Activated naive CD4-positive, alpha-beta T cell treated with anti-CD3 and anti-CD28 coated beads for 36 hours (primary cell): ENCODE data around the gene SYNE2. TPM values are rescaled to one million over a fixed set of nuclear protein-coding genes. Genes with fewer than 3 reads are reported as not detected.

ENCODE experiments used
- CTCF ChIA-PET: fragments of 350-600 bp; sonication (Branson Sonifier 250); formaldehyde crosslinking; loops from one replicate; lab custom pipeline; 2021; ENCODE audit warnings: antibody characterized with exemption; lab: Charles Lee
- DNase-seq: peaks from one replicate; pipeline ENCODE4 v3.0.0-alpha.2; 2020
- H3K27ac Mint-ChIP-seq: one replicate; pipeline ENCODE4 v1.8.0; 2021; ENCODE audit warnings: mild to moderate bottlenecking, mixed read lengths
- H3K27me3 Mint-ChIP-seq: one replicate; pipeline ENCODE4 v1.8.0; 2021; ENCODE audit warnings: low read depth, mixed read lengths
- H3K36me3 Mint-ChIP-seq: one replicate; pipeline ENCODE4 v1.8.0; 2021; ENCODE audit warnings: low read depth, mixed read lengths
- H3K4me1 Mint-ChIP-seq: one replicate; pipeline ENCODE4 v1.8.0; 2021; ENCODE audit warnings: low read depth, mixed read lengths
- H3K4me3 Mint-ChIP-seq: one replicate; pipeline ENCODE4 v1.8.0; 2021; ENCODE audit warnings: mild to moderate bottlenecking, moderate library complexity, mixed read lengths
- H3K9me3 Mint-ChIP-seq: one replicate; pipeline ENCODE4 v1.8.0; 2021; ENCODE audit warnings: mixed read lengths
- intact Hi-C: fragments of 100-400 bp; cut with micrococcal nuclease; formaldehyde crosslinking; loops from one replicate; pipeline ENCODE4 v1.15.1; 2023
- total RNA-seq, 2 experiments: library from RNA; stranded (reverse); gene quantifications; one replicate each; pipeline ENCODE4 v1.2.3, GENCODE V29; 2021

Gene SYNE2
- total RNA-seq, 2 experiments from 2014 or later: 22.1 to 22.3 TPM

- H3K4me3 Mint-ChIP-seq: no peak overlapping the region
- no peak for DNase-seq
- no peak overlapping the region for H3K27ac Mint-ChIP-seq
- intact Hi-C loops: no loop called here
- CTCF ChIA-PET: interaction anchor here (0.7 kb wide), 1 partner anchor 11 kb away, joined by 4 read pairs; no protein-coding TSS in a partner anchor
- H3K27me3 Mint-ChIP-seq: no peaks in the 10 kb centered on the region
- no peaks in the 10 kb centered on the region for H3K9me3 Mint-ChIP-seq
- H3K4me1 Mint-ChIP-seq: peaks cover 27% of the 10 kb centered on the region
- peaks cover 4% of the 10 kb centered on the region for H3K36me3 Mint-ChIP-seq
Observed at GRCh38 chr14:63899953-63900352, 47.1 kb downstream of the SYNE2 start.

DNA sequence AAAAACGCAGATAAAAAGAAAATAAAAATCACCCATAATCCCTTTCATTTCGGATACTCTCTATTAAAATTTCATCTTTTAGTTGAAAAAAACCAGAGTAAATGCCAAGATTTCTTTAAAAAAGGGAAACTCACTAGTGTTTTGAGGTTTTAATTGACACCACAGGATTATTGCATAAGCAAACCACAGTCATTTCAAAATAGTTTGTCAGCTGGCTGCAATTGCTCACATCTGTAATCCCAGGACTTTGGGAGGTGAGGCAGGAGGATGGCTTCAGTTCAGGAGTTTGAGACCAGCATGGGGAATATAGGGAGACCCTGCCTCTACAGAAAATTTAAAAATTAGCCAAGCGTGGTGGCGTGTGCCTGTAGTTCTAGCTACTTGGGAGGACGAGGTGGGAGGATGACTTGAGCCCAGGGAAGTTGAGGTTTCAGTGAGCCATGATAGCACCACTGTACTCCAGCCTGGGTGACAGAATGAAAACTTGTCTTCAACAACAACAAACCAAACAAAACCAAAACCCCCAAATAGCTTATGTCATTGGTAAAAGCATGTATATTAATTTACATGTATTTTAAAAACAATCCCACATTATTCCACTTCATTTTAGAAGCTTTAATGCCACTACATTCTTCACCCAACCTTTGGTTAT, 48.8 kb downstream of the SYNE2 start:
- peaks cover 4% of the 10 kb centered on the region for H3K36me3 Mint-ChIP-seq
- H3K4me3 Mint-ChIP-seq: no peak overlapping the region
- no peaks in the 10 kb centered on the region for H3K27me3 Mint-ChIP-seq
- DNase-seq: no peak
- no peak overlapping the region for H3K27ac Mint-ChIP-seq
- intact Hi-C loops: loop anchor here (1.0 kb wide), 1 partner anchor 9 kb away; no protein-coding TSS in a partner anchor
- peaks cover 38% of the 10 kb centered on the region for H3K4me1 Mint-ChIP-seq
- no peaks in the 10 kb centered on the region for H3K9me3 Mint-ChIP-seq
- CTCF ChIA-PET: interaction anchor here (0.6 to 1.0 kb wide), 3 partner anchors 13 to 656 kb away, joined by 3 read pairs; partner anchors contain the start of gene SYNE2

GRCh38 chr14:63902375-63902976, 49.7 kb downstream of the SYNE2 start:
- H3K27me3 Mint-ChIP-seq: no peaks in the 10 kb centered on the region
- DNase-seq: no peak
- CTCF ChIA-PET: interaction anchor here (0.6 to 1.0 kb wide), 4 partner anchors 9 to 736 kb away, joined by 3 to 4 read pairs (median 3); partner anchors contain the start of gene SYNE2
- H3K4me1 Mint-ChIP-seq: peaks cover 40% of the 10 kb centered on the region
- H3K4me3 Mint-ChIP-seq: no peak overlapping the region
- no peaks in the 10 kb centered on the region for H3K9me3 Mint-ChIP-seq
- intact Hi-C loops: no loop called here
- H3K27ac Mint-ChIP-seq: no peak overlapping the region
- H3K36me3 Mint-ChIP-seq: peaks cover 4% of the 10 kb centered on the region

GRCh38 chr14:63904724-63905123, 51.9 kb downstream of the SYNE2 start:
- Mint-ChIP-seq H3K27me3 (no peaks in the 10 kb centered on the region), H3K4me3 (no peak overlapping the region), H3K27ac (no peak overlapping the region), H3K4me1 (peaks cover 56% of the 10 kb centered on the region), H3K36me3 (peaks cover 4% of the 10 kb centered on the region), H3K9me3 (no peaks in the 10 kb centered on the region)
- no peak for DNase-seq
- CTCF ChIA-PET: no interaction called here
- intact Hi-C loops: no loop called here

- peaks cover 1% of the 10 kb centered on the region for H3K36me3 Mint-ChIP-seq
- H3K4me1 Mint-ChIP-seq: peaks cover 56% of the 10 kb centered on the region
- intact Hi-C loops: no loop called here
- no peak overlapping the region for H3K4me3 Mint-ChIP-seq
- no peaks in the 10 kb centered on the region for H3K27me3 Mint-ChIP-seq
- DNase-seq: no peak
- CTCF ChIA-PET: no interaction called here
- H3K27ac Mint-ChIP-seq: no peak overlapping the region
- H3K9me3 Mint-ChIP-seq: no peaks in the 10 kb centered on the region
Observed at GRCh38 chr14:63905370-63905769, 52.6 kb downstream of the SYNE2 start.

GRCh38 chr14:63908667-63909264, 56.0 kb downstream of the SYNE2 start:
- intact Hi-C loops: no loop called here
- no peaks in the 10 kb centered on the region for H3K9me3 Mint-ChIP-seq

DNA sequence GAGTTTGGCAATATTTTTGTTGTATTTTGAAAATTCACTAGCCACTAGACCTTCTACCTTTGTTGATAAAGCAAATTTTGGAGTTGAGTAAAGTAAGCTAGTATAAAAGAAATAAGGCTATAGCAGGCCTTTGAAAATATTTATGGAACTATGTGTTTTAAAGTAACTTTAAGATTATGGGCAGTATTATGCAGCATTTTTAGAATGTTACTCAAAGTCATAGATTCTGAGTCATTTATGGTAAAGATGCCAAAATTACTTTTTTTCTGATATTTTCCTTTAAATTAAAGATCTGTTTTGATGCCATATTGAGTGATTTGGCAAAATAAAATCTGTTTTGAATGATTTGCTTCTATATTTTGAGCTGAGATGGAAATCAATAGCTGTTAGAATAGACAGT, 57.2 kb downstream of the SYNE2 start:
- Mint-ChIP-seq H3K4me3 (no peak overlapping the region), H3K36me3 (peaks cover 4% of the 10 kb centered on the region), H3K4me1 (peaks cover 53% of the 10 kb centered on the region), H3K9me3 (no peaks in the 10 kb centered on the region), H3K27me3 (no peaks in the 10 kb centered on the region), H3K27ac (peak overlapping the region; percentile 37)
- intact Hi-C loops: loop anchor here (1.0 to 5.0 kb wide), 6 partner anchors 9 to 433 kb away; partner anchors contain the start of gene SYNE2
- CTCF ChIA-PET: interaction anchor here (0.8 kb wide), 1 partner anchor 41 kb away, joined by 3 read pairs; no protein-coding TSS in a partner anchor
- no peak for DNase-seq

More at GRCh38 chr14:63908667-63909264, 56.0 kb downstream of the SYNE2 start:
- DNase-seq: no peak
- Mint-ChIP-seq H3K36me3 (peaks cover 2% of the 10 kb centered on the region), H3K4me1 (peaks cover 58% of the 10 kb centered on the region), H3K4me3 (no peak overlapping the region), H3K27me3 (no peaks in the 10 kb centered on the region), H3K27ac (no peak overlapping the region)
- CTCF ChIA-PET: interaction anchor here (0.5 to 1.2 kb wide), 5 partner anchors 40 to 528 kb away, joined by 3 to 4 read pairs (median 3); partner anchors contain the start of gene SYNE2

DNA sequence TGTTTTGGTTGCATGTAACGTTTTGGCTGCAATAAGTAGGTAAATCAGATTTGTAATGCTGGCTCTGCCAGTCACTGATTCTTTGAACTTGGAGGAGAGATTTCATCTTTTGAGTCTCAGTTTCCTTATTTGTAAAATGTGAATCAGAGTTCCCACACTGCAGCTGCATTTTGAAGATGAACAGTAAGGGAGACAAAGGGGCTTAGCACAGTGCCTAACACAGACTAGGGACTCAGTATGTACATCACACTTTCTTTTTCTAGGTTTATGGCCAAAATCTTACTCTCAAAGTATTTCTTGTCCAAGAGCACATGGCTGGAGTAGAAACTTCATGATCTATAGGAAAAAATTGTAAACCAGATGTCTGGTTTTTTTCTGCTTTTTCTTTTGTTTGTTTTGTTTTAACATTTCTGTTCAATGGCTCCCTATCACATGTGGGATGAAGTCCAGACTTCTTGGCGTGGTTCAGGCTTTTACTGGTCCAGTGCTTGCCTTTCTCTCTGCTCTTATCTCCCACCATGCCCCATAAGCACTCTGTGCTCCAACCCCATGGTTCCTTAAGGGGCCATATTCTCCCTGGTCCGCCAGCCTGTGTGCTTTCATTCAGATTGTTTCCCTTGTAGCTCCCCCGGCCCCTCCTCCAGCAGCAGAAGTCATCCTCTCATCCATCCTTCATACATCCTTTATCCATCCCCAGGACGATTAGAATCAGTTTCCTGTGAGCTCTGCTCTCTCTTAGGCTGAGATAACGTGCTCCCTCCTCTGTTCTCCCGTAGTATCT, 58.0 kb downstream of the SYNE2 start:
- intact Hi-C loops: loop anchor here (1.0 to 5.0 kb wide), 6 partner anchors 9 to 433 kb away; partner anchors contain the start of gene SYNE2
- peak overlapping the region; percentile 37 for H3K27ac Mint-ChIP-seq
- CTCF ChIA-PET: interaction anchor here (0.7 kb wide), 1 partner anchor 22 kb away, joined by 3 read pairs; no protein-coding TSS in a partner anchor
- peaks cover 46% of the 10 kb centered on the region for H3K4me1 Mint-ChIP-seq
- peak overlapping the region; percentile 0 for H3K4me3 Mint-ChIP-seq
- peaks cover 4% of the 10 kb centered on the region for H3K36me3 Mint-ChIP-seq
- H3K27me3 Mint-ChIP-seq: no peaks in the 10 kb centered on the region
- H3K9me3 Mint-ChIP-seq: no peaks in the 10 kb centered on the region
- peak; percentile 54 for DNase-seq

DNA sequence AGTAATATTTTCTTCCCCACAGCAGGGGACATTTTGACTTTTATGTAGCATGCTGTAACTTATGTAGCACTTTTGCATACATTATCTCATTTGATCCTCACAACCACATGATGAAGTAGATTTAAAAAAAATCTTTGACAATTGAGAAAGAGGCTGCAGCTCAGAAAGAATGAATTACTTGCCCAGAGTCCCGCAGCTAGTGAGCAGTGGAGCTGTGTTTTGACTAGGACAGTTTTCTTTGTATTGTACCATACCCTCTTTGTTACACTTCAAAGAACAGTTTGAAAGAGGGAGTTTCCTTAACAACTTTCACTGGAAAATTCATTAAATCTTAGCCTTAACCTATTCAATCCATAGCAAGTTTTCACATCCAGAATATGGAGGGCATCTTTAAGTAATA, 58.6 kb downstream of the SYNE2 start:
- Mint-ChIP-seq H3K27ac (no peak overlapping the region), H3K4me1 (peaks cover 42% of the 10 kb centered on the region), H3K27me3 (no peaks in the 10 kb centered on the region), H3K4me3 (no peak overlapping the region), H3K36me3 (peaks cover 4% of the 10 kb centered on the region), H3K9me3 (no peaks in the 10 kb centered on the region)
- no peak for DNase-seq
- intact Hi-C loops: loop anchor here (2.0 to 5.0 kb wide), 3 partner anchors 29 to 434 kb away; partner anchors contain the start of gene SYNE2
- CTCF ChIA-PET: interaction anchor here (0.7 kb wide), 1 partner anchor 23 kb away, joined by 3 read pairs; no protein-coding TSS in a partner anchor

GRCh38 chr14:63912286-63912685, 59.5 kb downstream of the SYNE2 start:
- CTCF ChIA-PET: no interaction called here
- peaks cover 40% of the 10 kb centered on the region for H3K4me1 Mint-ChIP-seq
- no peaks in the 10 kb centered on the region for H3K27me3 Mint-ChIP-seq
- H3K4me3 Mint-ChIP-seq: no peak overlapping the region
- H3K27ac Mint-ChIP-seq: no peak overlapping the region
- no peak for DNase-seq
- intact Hi-C loops: loop anchor here (5.0 kb wide), 1 partner anchor 435 kb away; no protein-coding TSS in a partner anchor
- peaks cover 4% of the 10 kb centered on the region for H3K36me3 Mint-ChIP-seq
- H3K9me3 Mint-ChIP-seq: no peaks in the 10 kb centered on the region

- no peaks in the 10 kb centered on the region for H3K27me3 Mint-ChIP-seq
- H3K4me1 Mint-ChIP-seq: peaks cover 2% of the 10 kb centered on the region
- DNase-seq: no peak
- no peaks in the 10 kb centered on the region for H3K9me3 Mint-ChIP-seq
- H3K4me3 Mint-ChIP-seq: no peak overlapping the region
- CTCF ChIA-PET: no interaction called here
- no peak overlapping the region for H3K27ac Mint-ChIP-seq
- intact Hi-C loops: no loop called here
- H3K36me3 Mint-ChIP-seq: peaks cover 4% of the 10 kb centered on the region
Observed at GRCh38 chr14:63918411-63918810, 65.6 kb downstream of the SYNE2 start.
